C4-2B (cell line): ENCODE data around the gene TPR.

ENCODE experiments used
- CTCF ChIP-seq: fragments of 450-650 bp; conservative IDR thresholded peaks from 2 replicates; pipeline ENCODE4 v1.5.1; 2017; ENCODE audit warnings: mild to moderate bottlenecking
- ZFX ChIP-seq: fragments of 450-650 bp; IDR thresholded peaks from 2 replicates; pipeline ENCODE4 v1.6.1; 2017

DNA sequence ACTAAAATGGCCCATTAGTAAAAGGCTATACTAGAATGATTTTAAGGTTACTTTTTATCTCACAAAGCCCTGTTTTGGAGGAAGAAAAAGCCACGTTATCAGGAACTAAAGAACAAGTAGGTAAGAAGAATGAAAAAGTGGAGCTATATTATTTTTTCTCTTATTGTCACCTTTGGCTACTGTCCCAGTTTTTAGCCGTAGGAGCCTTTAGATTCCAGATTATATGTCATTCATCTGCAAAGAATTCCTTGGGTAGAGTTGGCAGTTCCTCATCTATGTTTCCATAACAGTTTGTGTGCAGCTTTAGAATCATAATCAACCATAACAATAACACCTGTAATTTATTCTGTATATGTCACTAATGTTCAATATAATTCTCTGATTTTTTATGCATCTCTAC lies 83.8 kb downstream of the TPR start:
- TF ChIP-seq CTCF (no peak), ZFX (no peak)
